ENCODE results near the gene MIS18A. TPM values are rescaled to one million over a fixed set of nuclear protein-coding genes. Genes with fewer than 3 reads are reported as not detected.
"Not testable (repeated sequence)": the region's sequence is repeated elsewhere in the genome, so short reads cannot be mapped to it uniquely, and the experiment has no call there.

Gene MIS18A
- total and polyA plus RNA-seq, 9 donors, result 4.5 to 13.2 (median 9.8) TPM

DNA sequence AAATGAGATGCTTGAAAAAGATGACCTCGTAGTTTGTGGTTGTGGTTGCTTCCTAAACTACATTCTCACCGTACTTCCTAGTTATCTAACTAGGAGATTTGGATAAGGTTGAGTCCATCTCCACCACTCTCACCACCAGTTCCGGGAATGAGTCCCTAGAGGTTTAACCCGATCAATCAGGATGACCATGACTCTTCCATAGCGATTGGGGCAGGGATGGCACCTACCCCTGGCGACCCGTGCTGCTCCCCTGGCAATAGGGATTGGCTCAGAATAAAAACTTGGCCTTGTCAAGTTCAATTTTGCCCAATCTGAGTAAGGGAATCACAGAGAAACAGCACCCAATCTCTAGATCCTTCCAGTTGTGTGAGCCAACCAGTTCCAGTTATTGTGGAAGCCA is 2.7 kb upstream of the MIS18A start:
- 83 to 90% (median 88%) methylated on average over 7 of the region's 7 CpGs for WGBS, 3 donors
- DNase-seq, result no peak
- H3K9me3 ChIP-seq, result no peaks in the 10 kb centered on the region
- H3K36me3 ChIP-seq, result no peaks in the 10 kb centered on the region
- H3K4me1 ChIP-seq (ENCODE audit: insufficient read depth), result peaks cover 5% of the 10 kb centered on the region
- TF ChIP-seq, protein P1, sequence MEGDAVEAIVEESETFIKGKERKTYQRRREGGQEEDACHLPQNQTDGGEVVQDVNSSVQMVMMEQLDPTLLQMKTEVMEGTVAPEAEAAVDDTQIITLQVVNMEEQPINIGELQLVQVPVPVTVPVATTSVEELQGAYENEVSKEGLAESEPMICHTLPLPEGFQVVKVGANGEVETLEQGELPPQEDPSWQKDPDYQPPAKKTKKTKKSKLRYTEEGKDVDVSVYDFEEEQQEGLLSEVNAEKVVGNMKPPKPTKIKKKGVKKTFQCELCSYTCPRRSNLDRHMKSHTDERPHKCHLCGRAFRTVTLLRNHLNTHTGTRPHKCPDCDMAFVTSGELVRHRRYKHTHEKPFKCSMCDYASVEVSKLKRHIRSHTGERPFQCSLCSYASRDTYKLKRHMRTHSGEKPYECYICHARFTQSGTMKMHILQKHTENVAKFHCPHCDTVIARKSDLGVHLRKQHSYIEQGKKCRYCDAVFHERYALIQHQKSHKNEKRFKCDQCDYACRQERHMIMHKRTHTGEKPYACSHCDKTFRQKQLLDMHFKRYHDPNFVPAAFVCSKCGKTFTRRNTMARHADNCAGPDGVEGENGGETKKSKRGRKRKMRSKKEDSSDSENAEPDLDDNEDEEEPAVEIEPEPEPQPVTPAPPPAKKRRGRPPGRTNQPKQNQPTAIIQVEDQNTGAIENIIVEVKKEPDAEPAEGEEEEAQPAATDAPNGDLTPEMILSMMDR (IDR thresholded peaks at IDR 0.05), result no peak
- no peak overlapping the region for H3K4me3 ChIP-seq
- no peak overlapping the region for H3K27ac ChIP-seq
- H3K27me3 ChIP-seq, result no peaks in the 10 kb centered on the region
- intact Hi-C loops (cut with DNase I), result no loop called here

DNA sequence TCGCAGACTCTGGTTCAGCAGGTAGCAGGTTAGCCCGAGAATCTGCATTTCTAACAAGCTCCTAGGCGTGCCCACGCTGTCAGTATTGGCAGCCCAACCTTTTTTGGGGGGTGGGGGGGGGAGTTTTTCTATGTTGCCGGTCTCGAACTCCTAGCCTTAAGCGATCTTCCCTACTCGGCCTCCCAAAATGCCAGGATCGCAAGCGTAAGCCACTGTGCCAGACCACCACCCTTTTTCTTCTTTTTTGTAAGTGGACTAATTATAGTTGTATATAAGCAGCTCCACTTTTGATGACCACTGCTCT is 480 bp upstream of the MIS18A start:
- Histone ChIP-seq H3K4me1 (ENCODE audit: insufficient read depth) (peaks cover 5% of the 10 kb centered on the region), H3K27ac (peak overlapping the region; percentile 57 to 65), H3K36me3 (no peaks in the 10 kb centered on the region), H3K9me3 (no peaks in the 10 kb centered on the region), H3K27me3 (no peaks in the 10 kb centered on the region), H3K4me3 (peak overlapping the region; percentile 79)
- no peak for DNase-seq
- intact Hi-C loops (cut with DNase I), result no loop called here
- TF ChIP-seq POLR2A (IDR thresholded peaks at IDR 0.05) (no peak), EP300 (IDR thresholded peaks at IDR 0.05) (no peak)
- TF ChIP-seq, protein P1 (IDR thresholded peaks at IDR 0.05), result no peak
- WGBS, 3 donors, result 2 to 9% (median 4%) methylated on average over 10 of the region's 10 CpGs

DNA sequence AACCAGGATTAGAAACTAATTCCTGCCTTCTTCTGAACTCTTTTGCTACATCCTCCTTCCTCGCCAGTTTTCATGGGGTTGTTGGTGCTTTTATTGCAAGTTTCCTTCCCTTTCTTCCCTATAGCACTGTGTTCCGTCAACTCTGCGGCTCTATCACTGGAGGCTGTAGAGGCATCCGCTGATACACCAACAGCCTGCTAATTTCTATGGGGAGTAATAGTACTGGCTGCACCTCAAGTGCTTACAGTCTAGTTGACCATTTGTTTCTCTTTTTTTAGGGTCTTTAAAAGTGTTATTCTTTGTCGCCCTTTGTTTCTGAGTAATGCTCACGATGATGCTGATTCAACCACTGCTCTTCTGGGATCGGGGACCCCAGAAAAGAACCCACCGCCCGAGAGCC is 746 bp downstream of the MIS18A start:
- TF ChIP-seq, protein P1 (IDR thresholded peaks at IDR 0.05), result no peak
- TF ChIP-seq EP300 (IDR thresholded peaks at IDR 0.05) (no peak), POLR2A (IDR thresholded peaks at IDR 0.05) (no peak)
- Histone ChIP-seq H3K27ac (no peak overlapping the region), H3K27me3 (no peaks in the 10 kb centered on the region), H3K4me3 (peak overlapping the region; percentile 79), H3K4me1 (ENCODE audit: insufficient read depth) (peaks cover 5% of the 10 kb centered on the region), H3K36me3 (no peaks in the 10 kb centered on the region), H3K9me3 (no peaks in the 10 kb centered on the region)
- WGBS, 3 donors, result 1 to 2% (median 2%) methylated on average over 9 of the region's 9 CpGs
- intact Hi-C loops (cut with DNase I), result no loop called here
- DNase-seq, result no peak

DNA sequence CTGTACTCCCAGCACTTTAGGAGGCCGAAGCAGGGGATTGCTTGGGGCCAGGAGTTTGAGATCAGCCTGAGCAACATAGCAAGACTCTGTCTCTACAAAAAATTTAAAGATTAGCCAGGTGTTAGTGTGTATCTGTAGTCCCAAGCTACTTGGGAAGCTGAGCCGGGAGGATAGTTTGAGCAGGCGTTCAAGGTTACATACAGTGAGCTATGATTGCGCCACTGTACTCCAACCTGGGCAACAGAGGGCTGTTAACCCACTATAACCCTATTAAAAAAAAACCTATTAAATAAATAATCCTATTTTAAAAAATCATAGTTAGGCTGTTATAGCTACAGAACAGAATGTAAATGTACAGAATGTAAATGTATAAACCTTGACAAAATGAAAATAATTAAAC is 2.2 kb downstream of the MIS18A start:
- WGBS, 3 donors, result 63 to 81% (median 77%) methylated on average over 4 of the region's 4 CpGs
- no peaks in the 10 kb centered on the region for H3K36me3 ChIP-seq
- no peak for DNase-seq
- intact Hi-C loops (cut with DNase I), result no loop called here
- peaks cover 5% of the 10 kb centered on the region for H3K4me1 ChIP-seq (ENCODE audit: insufficient read depth)
- TF ChIP-seq, protein P1 (IDR thresholded peaks at IDR 0.05), result no peak
- TF ChIP-seq EP300 (IDR thresholded peaks at IDR 0.05) (no peak), POLR2A (IDR thresholded peaks at IDR 0.05) (no peak)
- no peaks in the 10 kb centered on the region for H3K9me3 ChIP-seq
- no peak overlapping the region for H3K4me3 ChIP-seq
- no peaks in the 10 kb centered on the region for H3K27me3 ChIP-seq
- H3K27ac ChIP-seq, result no peak overlapping the region

DNA sequence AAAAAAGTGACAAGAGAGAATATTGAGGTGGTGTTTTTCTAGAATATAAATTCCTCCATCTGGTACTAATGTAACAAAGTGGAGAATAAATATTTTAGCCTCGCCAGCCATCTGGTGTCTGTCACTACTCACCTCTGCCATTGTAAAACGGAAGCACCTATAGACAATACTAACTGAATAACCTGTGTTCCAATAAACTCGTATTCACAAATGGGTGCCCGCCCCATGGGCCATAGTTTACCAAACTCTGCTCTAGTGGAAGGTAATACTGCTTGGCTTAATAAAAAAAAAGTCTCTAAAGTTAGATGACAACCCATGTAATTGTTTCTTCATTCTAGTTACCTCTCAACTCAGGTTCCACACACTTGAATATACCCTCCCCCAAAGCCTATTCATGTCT is 8.1 kb downstream of the MIS18A start:
- Histone ChIP-seq H3K27me3 (no peaks in the 10 kb centered on the region), H3K4me1 (ENCODE audit: insufficient read depth) (no peaks in the 10 kb centered on the region), H3K36me3 (no peaks in the 10 kb centered on the region), H3K27ac (no peak overlapping the region), H3K9me3 (no peaks in the 10 kb centered on the region), H3K4me3 (no peak overlapping the region)
- DNase-seq, result no peak
- 72 to 88% (median 86%) methylated on average over 4 of the region's 4 CpGs for WGBS, 3 donors
- intact Hi-C loops (cut with DNase I), result no loop called here
- no peak for TF ChIP-seq EP300 (IDR thresholded peaks at IDR 0.05)
- TF ChIP-seq POLR2A (IDR thresholded peaks at IDR 0.05), result no peak
- TF ChIP-seq, protein P1 (IDR thresholded peaks at IDR 0.05), result no peak

DNA sequence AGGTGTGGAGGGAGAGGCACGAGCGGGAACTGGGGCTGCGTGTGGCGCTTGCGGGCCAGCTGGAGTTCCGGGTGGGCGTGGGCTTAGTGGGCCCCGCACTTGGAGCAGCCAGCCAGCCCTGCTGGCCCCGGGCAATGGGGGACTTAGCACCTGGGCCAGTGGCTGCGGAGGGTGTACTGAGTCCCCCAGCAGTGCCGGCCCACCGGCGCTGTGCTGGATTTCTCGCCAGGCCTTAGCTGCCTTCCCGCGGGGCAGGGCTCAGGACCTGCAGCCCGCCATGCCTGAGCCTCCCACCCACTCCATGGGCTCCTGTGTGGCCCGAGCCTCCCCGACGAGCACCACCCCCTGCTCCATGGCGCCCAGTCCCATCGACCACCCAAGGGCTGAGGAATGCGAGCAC is 13.5 kb downstream of the MIS18A start:
- H3K9me3 ChIP-seq; H3K27ac ChIP-seq; intact Hi-C loops (cut with DNase I); DNase-seq; H3K27me3 ChIP-seq; H3K4me1 ChIP-seq (ENCODE audit: insufficient read depth); H3K36me3 ChIP-seq; H3K4me3 ChIP-seq: not testable (repeated sequence)
- 85 to 95% (median 94%) methylated on average over 18 to 23 of the region's 23 CpGs for WGBS, 3 donors
